HG02970 (cell line): ENCODE measurements around the gene PCBD2.
A peak's percentile ranks its signal among the peaks of the same experiment; 100 is the strongest.
"Not testable (repeated sequence)": the region's sequence is repeated elsewhere in the genome, so short reads cannot be mapped to it uniquely, and the experiment has no call there.

ENCODE experiments used
- ATAC-seq: cut with Tn5 transposase; IDR thresholded peaks from one replicate; pipeline ENCODE4 v1.9.1; 2021; ENCODE audit warnings: mild to moderate bottlenecking, moderate library complexity, moderate number of reproducible peaks; ENCODE audit not compliant: unreplicated experiment, low FRiP score

PCBD2 gene

DNA sequence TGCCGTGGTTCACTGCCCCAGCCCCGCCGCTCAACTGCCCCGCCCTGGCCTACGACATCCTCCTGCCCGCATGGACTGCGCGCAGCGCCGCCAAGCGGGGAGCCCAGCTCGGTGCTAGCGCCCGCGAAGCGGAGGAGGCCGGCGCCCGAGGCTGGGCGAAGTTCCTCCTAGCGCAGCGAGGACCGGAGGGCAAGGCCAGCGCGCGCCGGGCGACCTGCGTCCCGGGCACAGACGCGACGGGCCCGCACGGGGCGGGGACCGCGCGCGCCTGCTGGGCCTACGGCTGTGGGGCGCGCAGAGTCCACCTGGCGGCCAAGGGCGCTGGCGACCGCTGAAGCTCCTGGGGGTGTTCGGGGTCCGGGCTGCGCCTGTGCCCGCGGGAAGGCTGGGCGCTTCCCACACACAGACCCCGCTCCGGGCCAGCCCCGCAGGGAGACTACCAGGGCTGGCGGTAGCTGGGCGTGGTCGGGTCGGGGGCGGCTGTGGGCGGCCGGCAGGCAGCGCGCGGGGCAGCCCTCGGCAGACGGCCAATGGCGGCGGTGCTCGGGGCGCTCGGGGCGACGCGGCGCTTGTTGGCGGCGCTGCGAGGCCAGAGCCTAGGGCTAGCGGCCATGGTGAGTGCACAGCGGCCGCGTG, at the start of gene PCBD2:
Gene PCBD2 (plus strand): TSS at position 522 of the 636 bp plus-strand sequence. CDS start 9 bp downstream, at position 531.
- peak; percentile 75 for ATAC-seq

- ATAC-seq, result not testable (repeated sequence)
Observed at GRCh38 chr5:134856465-134856864, 48.5 kb upstream of the PCBD2 start.

- no peak for ATAC-seq
Observed at GRCh38 chr5:134857401-134857800, 47.5 kb upstream of the PCBD2 start.

DNA sequence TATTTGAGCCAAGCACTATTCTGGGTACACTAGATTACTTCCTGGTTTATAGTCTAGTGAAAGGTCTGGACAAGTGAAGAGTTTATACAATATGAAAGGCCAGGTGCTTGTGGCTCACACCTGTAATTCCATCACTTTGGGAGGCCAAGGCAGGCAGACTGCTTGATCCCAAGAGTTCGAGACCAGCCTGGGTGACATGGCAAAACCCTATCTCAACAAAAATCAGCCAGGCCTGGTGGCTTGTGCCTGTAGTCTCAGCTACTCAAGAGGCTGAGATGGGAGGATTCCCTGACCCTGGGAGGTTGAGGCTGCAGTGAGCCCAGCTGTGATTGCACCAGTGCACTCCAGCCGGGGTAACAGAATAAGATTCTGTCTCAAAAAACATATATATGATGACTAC, 40.2 kb upstream of the PCBD2 start:
- ATAC-seq, result no peak

DNA sequence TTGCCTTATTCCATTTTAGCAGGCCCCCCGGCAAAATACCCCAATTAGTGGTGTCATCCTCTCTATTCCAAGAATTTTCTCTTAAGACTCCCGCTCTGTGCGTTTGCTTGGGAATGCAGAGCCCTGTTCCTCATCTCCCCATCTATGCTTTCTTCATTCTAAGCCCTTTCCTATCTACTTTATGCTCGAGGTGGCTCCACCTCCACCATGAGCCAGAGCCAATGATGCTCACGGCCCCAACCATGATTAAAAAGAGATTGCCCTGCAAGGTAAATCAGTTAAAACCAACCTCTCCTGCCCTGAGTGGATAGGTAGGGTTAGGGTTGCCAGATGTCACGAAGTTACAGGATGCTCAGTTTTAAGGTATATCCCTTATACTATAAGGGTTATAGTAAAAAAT, 31.4 kb upstream of the PCBD2 start:
- no peak for ATAC-seq

DNA sequence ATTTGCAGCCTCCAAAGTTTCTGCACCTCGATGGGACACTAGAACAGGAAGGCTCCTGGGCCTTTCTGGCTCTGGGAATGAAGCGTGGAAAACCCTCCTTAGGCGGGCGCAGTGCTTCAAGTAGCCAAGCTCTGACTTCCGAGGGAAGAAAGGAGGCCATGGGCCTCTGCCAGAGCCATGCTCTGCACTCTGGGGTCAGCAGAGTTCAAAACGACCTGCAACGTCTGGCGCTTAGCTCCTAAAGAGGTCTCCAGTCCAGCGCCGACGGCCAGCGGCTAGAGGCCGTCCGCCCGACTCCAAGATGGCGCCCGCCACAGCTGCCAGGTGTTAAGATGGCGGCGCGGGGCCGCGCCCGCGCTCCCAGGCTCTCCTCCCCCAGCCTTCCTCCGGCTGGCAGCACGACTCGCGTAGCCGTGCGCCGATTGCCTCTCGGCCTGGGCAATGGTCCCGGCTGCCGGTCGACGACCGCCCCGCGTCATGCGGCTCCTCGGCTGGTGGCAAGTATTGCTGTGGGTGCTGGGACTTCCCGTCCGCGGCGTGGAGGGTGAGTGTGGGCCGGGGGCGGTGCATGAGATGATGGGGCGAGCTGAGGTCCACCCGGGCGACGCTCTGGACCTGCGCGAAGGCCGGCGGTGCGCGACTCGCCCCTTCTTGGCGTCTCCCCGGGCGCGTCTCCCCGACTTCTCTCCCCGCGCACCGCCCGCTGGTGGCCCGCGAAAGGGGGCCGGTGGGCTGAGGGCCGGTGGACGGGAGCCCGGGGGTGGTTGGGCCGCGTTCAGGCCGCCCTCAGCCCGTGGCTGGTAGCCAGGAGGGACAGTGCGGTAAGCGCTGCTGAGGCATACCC, 30.7 kb upstream of the PCBD2 start, which contains the start of gene TXNDC15:
Gene TXNDC15 (plus strand): TSS at position 385 of the 844 bp plus-strand sequence. CDS start 57 bp downstream, at position 442.
- peak; percentile 81 for ATAC-seq

DNA sequence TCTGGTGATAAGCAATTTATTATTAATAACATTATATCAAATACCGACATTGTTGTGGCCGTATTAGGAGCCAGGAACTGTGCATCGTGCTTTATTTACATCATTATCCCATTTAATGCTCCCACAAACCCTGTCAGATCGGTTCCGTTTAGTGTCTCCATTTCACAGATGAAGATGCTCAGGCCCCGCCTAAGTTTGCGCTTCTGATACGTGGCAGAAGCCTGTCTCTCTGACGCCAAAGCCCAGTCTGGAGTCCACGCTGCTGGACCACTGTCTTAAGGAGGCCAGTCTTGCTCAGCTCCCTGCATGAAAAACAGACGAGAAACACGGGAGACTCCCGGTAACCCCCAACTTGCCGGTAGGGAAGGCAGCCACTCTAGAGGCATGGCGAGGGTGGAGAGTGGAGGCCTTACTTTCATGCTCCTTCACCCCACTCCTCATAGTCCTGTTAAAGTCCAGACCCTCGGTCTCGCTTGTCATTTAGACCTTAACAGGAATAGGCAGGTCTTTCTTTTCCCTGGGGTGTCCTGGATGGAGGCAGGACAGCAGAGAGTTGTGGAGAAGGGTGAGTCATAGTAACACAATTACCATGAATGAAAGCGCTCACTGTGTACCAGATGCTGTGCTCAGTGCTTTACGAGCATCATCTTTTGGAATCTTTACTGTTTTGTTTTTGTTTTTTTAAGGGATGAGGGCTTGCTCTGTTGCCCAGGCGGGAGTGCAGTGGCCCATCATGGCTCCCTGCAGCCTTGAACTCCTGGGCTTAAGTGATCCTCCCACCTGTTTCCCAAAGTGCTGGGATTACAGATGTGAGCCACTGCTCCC, 29.9 kb upstream of the PCBD2 start:
- ATAC-seq, result no peak

DNA sequence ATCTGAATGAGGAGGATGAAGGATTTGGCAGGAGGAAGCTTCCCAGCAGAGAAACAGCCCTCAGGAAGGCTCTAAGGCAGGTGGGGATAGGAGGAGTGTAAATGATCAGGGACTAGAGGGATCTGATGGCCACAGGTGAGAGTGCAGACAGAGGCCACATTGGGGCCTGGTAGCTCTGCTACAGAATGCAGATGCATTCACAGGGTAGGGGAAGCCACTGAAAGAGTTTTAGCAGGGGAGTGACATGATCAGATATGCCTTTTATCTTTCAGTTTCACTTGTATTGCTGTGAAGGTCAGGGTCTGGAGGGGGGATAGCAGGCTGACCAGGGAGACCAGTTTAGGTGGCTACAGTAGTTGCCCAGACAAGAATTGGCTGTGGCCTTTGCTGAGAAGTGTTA, 27.8 kb upstream of the PCBD2 start:
- ATAC-seq, result no peak

DNA sequence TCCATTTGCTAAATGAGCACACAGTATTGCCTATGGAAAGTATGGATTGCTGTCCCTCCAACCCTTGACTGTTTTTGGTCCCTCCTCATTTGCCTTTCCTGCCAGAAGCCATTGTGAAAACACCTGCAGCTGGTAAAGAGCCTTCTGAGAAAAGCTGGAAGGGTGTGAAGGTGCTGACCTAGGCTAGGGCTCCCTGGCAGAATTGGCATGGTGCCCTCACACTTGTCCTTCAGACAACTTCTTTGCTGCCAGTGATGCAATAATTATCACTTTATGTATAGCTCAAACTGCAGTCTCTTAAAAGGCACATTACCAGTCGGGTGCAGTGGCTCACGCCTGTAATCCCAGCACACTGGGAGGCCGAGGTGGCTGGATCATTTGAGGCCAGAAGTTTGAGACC, 26.5 kb upstream of the PCBD2 start:
- no peak for ATAC-seq

DNA sequence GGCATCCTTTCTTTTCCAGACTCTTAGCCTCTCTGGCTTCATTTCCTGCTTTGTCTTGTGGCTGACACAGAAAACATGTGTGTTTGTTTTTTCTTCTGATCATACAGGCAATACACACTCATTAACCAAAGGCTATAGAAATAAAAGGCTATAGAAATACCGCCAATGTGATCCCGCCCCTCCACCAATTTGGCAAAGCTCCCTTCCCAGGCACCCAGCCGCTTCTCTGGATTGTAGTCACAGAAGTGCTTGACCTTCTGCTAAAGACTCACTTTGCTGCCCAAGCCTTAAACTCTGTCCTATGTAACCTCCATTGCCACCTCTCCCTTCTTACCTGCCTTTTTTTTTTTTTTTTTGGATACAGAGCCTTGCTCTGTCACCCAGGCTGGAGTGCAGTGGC, 25.5 kb upstream of the PCBD2 start:
- no peak for ATAC-seq

DNA sequence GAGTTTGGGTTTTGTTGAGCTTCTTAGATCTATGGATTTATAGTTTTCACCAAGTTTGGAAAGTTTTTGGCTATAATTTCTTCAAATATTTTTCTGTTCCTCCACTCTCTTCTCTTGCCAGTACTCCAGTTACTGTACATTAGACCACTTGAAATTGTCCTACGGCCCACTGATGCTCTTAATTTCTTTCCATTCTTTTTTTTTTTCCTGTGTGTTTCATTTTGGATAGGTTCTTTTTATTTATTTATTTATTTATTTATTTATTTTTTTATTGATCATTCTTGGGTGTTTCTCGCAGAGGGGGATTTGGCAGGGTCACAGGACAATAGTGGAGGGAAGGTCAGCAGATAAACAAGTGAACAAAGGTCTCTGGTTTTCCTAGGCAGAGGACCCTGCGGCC, 24.0 kb upstream of the PCBD2 start:
- not testable (repeated sequence) for ATAC-seq

GRCh38 chr5:134881711-134882110, 23.2 kb upstream of the PCBD2 start:
- not testable (repeated sequence) for ATAC-seq

DNA sequence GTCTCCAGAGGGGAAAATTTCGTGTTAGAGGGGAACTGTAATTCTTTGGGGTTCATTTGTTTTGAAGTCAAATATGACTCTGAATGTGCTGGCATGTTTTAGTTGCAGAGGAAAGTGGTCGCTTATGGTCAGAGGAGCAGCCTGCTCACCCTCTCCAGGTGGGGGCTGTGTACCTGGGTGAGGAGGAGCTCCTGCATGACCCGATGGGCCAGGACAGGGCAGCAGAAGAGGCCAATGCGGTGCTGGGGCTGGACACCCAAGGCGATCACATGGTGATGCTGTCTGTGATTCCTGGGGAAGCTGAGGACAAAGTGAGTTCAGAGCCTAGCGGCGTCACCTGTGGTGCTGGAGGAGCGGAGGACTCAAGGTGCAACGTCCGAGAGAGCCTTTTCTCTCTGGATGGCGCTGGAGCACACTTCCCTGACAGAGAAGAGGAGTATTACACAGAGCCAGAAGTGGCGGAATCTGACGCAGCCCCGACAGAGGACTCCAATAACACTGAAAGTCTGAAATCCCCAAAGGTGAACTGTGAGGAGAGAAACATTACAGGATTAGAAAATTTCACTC, 17.3 kb upstream of the PCBD2 start:
- no peak for ATAC-seq

DNA sequence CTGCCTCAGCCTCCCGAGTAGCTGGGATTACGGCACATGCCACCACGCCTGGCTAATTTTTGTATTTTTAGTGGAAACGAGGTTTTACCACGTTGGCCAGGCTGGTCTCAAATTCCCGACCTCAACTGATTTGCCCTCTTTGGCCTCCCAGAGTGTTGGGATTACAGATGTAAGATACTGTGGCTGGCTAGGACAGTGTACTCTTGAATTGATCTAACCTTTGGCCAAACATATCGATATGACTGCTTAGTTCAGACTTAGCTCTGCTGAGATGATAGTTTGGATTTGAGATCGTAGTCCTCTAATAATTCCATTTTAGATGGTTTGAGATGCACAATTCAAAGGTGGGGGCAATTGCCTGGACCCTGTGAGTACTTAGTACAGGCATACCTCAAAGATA, 15.6 kb upstream of the PCBD2 start:
- no peak for ATAC-seq

DNA sequence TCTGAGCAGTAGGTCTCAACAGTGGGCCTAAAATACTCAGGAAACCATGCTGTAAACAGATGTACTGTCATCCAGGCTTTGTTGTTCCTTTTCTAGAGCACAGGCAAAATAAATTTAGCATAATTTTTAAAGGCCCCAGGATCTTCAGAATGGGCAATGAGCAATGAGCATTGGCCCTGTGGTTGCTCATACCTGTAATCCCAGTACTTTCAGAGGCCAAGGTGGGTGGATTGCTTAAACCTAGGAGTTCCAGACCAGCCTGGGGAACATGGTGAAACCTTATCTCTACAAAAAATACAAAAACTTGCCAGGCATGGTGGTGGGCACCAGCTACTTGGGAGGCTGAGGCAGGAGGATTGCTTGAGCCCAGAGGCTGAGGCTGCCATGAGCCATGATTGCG, 13.5 kb upstream of the PCBD2 start:
- no peak for ATAC-seq

DNA sequence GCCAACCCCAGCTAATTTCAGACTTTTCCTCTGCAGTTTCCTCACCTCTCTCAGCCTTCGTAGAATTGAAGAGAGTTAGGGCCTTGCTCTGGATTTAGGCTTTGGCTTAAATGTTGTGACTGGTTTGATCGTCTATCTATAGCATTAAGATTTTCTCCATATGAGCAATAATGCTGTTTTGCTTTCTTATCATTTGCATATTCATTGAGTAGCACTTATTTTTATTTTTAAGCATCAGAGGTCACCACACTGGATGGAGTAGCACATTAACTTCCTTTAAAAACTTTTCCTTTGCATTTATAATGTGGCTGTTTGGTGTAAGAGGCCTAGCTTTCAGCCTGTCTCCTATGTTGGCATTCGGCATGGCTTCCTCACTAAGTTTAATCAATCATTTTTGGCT, 12.6 kb upstream of the PCBD2 start:
- no peak for ATAC-seq

GRCh38 chr5:134892926-134893325, 12.0 kb upstream of the PCBD2 start:
- ATAC-seq, result no peak

- ATAC-seq, result no peak
Observed at GRCh38 chr5:134893748-134894505, 11.0 kb upstream of the PCBD2 start.

DNA sequence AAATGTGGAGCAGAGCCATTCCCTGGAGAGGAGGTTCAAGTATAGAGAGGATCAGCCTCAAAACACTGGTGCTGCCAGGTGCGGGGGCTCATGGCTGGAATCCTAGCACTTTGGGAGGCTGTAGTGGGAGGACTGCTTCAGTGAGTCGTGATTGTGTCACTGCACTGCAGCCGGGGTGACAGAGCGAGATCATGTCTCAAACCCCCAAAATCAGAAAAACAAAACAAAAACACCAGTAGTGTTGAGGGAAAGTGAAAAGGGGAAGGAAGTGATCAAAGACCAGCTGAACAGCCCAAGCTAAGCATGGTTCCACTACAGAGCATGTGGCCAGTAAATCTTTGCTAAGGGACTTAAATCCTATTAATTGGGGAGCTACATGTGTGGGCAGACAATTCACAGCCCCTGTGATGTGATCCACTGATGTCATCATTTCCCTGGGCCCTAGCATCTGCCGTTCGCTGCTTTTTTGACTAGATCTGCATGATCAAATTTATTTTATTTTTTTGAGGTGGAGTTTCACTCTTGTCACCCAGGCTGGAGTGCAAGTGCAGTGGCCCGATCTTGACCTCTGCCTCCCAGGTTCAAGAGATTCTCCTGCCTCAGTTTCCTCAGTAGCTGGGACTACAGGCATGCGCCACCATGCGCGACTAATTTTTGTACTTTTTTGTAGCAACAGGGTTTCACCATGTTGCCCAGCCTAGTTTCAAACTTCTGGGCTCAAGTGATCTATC, 2.7 kb upstream of the PCBD2 start:
- no peak for ATAC-seq
